CMK (cell line): ENCODE data around the gene RELN.

Experiments used
- DNase-seq: peaks from one replicate; pipeline ENCODE4 v3.0.0-alpha.2; 2010; ENCODE audit warnings: low read depth

RELN gene

DNA sequence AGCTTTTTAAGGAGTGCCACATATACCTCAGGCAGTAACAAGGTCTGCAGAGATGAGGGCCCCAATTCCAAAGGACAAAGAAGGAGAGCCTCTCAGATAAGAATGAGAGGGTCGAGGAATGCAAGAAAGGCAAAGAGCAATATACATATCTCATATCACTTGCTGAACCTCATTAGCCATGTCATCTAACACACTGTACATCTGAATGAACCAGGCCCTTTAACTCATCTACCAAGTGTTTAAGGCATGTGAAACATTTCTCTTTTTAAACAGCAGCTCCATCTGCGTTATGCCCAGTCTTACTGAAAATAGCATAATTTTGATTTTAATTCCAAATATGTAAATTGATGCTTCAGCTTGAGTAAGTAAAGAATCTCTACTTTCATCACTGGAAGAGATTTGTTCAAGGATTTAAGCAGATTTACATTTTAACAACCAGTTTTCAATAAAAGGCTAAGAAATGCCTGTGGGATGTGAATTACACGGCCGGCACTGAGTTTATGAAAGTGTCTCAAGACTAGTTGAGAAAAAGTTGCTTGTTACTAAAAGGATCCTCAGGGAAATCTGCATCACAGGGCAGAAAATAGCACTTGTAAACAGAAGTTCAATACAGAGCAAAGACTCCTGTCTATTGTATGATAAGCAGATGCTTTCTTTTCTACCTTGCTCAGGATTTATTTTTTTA is 419.7 kb downstream of the RELN start:
- no peak for DNase-seq

DNA sequence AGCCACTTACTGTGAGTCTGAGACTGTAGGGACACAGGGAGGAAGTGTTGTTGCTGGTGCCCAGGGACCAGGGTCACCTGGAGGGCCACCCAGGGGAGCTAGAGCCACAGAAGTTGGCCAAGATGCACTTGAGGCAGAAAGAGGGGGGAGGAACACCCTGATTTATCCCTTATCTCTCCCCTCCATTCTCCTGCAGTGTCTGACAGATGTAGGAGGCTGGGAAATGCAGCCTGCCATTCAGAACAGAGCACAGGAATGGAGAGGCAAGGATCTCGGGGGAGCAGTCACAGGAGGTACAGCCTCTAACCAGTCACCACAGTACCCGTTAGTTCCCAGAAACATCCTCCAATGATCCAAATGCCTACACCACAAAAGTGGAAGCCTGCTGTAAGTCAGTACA is 425.0 kb downstream of the RELN start:
- DNase-seq, result no peak

DNA sequence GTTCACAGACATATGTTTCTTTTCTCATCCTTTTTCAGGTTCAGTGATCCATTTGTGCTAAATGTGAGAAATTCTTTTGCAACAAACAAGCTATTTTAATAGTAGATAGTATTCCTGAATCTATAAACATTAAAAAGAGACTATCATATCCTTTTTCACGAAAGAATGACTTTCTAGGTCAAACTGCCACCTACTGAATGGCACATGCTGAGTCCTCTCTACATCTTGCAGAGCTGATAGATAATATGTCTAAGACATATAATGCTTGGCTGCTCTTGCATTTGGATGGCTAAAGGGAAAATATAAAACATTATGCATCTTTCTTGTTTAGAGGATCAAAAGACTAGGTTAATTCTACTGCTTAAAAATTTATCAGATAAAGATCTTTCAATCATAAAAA is 429.3 kb downstream of the RELN start:
- DNase-seq, result no peak

DNA sequence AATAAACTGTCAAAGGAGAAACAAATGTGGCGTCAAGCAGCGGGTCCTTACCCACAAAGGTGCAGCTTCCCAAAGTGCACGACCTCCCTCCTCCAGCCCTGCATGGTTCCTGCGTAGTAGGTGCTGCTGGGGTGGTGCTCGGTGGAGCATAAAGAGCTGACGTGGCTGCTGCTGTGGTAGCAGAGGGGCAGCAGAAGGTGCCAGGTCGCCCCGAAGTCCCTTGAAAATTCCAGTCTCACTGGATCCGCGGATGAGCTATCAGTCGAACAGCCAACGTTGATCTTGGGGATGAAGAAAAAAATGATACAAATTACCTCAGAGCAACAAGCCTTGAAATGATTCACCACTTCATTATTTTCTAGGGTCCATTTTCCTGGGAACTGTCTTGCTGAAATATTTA is 438.4 kb downstream of the RELN start:
- DNase-seq, result no peak

DNA sequence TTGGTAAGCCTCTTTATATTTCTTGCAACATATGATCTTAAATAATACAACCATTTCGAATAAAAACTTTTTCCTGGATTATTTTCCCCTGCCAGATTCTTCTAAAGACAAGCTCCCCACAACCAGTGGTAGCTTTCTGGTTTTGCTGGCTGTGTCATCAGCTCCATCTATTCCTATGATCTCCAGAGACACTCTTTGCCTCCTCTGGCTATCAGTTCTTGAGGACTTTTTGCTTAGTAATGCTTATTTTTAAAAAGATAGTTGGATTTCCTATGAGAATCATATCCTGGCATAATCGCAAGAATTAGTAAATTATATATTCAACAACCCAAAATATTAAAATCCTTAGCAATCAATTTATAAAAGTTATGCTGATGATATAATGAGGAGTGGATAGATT is 439.7 kb downstream of the RELN start:
- DNase-seq, result no peak

DNA sequence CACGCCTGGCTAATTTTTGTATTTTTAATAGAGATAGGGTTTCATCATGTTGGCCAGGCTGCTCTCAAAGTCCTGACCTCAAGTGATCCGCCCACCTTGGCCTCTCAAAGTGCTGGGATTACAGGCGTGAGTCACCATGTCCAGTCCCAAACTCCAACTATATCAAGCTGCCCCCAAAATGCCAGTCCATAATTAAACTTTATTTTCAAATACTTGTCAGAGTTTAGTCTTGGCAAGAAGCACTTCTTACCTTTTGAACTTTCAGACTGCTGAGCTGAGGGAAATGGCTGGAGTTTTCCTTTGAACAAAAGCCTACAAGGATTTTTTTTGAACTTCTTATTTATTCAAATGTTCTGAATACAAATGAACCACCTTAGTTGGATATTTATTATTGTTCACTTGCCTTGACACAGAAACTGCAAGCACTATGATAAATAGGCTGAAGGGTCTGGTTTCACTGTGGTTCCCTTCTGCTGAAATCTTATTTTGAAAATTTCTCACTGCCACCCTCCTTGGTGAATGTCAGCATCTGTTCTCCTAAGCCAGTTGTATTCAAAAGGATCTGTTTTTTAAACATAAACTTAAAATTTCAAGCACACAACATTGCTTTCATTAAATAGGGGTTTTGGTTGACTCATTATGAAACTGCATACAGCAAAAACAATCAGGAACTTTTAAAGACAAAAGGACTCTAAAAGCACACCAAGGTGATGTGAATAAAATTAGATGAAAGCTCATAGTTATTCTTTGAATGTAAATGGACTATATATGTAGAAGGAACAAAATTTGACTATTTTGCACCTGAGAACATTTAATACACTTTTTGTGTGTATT is 441.8 kb downstream of the RELN start:
- no peak for DNase-seq

DNA sequence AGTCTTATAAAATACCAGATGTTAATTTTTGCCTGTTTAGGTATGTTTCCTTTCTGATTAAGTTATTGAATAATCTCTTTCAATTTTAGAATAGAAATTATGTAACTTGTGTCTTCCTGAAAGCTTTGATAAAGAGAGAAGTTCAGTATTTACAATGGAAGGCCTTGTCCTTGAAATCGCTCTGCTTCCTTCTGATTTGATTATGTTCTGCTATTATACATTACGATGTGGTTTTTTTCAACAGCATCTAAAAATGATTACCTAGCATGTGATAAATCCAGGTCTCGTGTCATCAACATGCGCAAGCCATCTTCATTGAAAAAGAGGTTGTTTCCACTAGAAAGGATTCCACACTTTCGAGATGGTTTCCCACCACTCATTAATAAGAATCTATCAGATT is 447.0 kb downstream of the RELN start:
- no peak for DNase-seq

DNA sequence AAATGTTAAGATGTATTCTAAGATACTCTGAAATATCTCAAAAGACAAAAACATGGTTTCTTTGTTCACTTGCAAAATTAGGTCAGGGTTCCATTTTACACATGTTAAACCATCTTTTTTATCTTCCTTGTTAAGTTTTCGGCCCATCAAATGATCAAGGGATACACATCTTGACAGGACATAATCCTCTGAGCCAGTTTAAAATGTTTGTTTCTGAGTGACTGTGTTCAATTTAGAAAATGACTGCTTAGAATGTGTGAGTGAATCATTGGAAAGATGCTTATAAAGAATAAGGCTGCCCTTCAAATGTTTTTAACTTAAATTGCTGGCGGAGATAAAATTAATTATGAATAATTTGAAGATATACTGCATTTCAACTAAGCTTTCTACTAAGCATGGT is 447.5 kb downstream of the RELN start:
- DNase-seq, result no peak

DNA sequence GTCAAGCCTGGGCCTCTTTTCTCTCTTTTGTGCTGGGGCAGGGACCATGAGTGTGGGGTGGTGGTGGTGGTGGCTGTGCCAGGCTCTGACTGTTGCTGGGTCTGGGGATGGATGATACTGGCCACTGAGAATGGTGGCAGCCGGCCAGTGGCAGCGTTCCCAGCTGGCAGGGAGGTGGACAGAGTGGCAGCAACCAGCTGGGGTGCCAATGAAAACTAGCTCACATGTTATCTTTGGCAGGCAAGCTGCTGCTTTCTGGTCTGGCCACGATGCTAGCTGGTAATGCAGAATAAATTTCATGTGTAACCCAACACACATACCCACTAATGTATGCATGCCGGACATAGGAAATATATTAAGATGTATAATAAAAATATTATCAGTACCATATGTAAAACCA is 448.4 kb downstream of the RELN start:
- DNase-seq, result no peak

DNA sequence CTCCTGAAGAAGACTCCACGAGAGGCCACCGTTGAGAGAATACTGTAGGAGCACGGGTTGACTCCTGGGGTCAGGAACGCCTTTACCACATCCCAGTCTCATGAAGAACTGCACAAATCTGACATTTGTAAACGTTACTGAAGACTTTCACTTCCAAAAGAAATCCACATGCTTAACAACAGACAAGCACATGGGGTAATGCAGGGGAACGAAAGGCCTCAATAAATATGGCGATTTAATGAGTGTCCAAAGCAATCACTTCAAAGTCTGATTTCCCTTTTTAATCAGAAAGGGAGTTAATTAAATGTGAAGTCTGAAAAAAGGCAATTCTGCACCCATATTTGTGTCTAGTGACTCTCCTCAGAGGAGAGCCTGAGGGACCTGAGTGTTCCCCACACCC is 449.1 kb downstream of the RELN start:
- no peak for DNase-seq

DNA sequence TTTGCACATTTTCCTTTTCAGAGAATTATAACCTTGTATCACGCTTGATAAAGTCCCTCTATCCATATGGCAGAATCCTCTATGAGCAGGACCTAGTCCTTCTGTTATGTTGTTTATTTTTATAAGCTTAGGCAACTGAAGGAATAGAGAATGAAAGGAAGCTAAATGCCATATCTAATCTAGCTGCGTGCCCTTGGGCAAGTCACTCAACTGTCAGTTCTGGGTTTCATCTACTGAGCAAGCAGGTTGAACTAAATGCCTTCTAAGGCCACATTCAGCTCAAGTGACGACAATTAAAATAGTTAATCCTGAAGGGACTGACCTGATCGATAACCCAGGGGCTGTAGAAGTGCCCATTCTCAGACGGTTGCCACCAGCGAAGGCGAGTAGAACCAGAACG is 449.6 kb downstream of the RELN start:
- no peak for DNase-seq

DNA sequence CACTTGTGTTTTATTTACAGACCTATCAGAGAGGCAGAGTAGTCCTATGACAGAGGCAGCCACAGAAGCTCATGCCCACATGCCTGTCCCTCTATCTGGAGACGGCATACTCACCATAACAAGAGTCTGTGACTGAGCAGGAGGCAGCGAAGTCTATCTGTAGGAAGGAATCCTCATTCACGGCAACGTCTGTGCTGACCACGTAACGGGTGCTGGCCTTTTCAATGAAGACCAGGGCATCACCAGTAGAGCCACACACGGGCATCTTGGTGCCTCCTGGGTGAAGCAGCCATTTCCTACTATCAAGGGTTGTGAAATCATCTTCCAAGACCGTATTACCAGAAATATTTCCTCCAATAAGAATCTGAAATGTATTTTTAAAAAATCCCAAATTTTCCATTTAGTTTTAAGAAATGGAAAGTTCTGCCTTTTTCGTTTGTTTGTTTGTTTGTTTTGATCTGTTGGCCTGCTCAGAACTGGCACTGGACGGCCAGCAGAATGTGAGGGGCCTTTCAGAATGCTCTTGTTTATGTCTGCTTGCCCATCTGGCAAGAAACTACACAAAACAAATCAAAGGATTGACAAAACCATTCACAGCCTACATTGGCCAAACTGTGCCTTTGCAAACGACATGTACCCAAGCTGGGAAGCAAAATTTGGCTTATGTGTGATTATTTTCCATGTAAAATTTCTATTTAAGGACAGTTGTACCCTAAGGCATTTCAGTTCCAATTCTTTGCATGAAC is 450.3 kb downstream of the RELN start:
- no peak for DNase-seq

DNA sequence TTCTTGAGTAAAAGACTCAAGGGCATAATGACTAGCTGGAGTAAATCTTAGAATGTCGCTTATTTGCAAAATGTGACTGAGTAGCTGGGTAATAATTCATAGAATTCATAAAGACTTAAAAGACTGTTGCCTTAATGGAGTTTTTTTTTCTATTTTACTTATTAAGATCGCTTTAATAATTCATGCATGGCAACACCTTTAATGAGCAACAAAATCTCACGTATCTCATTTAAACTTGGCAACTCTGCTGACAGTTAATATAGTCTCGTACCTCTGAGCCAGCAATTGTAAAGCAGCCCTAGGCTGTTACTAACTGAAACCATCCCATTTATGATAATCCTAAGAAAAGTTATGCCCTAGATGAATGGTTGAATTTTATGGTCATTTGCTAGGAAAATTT is 455.7 kb downstream of the RELN start:
- DNase-seq, result no peak

DNA sequence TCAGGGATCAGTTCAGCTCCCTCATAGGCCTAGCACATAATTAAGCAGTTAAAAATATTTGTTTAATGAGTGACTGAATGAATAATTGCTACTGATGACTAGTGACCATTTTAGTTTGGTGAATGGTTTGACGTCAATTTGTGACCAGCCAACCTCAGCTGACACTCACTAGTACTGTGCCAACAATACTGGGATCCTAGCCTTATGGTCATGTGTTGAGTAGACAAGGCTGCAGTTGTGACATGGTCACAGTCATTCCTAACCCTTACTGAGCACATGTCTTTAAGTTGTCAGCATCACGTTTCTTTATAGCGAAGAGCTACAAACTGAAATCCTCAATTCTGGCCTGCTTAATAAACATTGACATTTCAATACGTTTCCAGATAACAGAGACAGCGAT is 456.5 kb downstream of the RELN start:
- no peak for DNase-seq

DNA sequence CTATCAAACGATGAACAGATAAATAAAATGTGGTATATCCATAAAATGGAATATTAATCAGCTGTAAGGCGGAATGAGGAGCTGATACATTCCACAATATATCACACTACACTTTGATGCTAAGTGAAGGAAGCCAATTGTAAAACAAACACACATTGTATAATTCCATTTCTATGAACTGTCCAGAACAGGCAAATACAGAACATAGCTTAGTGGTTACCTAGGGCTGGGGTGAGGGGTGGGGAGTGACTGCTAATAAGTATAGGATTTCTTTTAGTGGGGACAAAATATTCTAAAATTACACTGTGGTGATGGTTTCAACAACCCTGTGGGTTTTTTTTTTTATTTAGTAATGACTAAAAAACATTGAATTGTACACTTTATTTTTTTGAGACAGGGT is 461.3 kb downstream of the RELN start:
- no peak for DNase-seq

DNA sequence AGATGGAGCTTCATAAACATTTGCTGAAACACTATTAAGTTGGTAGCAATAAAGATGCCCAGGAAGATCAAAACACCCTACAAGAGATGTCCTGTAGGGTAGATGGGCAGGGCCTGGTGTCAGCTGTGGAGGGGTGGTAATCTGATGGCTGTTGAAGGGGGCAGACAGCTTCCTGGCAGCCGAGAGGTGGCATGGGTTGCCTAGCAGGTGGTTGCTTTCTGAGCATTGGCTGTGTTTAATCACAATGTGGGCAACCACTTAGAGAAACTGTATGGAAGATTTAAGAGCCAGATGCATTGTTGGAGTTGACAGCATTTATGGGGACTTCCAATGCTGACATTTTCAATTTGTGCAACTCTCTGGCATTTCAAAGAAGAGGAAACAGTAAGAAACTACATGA is 463.5 kb downstream of the RELN start:
- DNase-seq, result no peak

DNA sequence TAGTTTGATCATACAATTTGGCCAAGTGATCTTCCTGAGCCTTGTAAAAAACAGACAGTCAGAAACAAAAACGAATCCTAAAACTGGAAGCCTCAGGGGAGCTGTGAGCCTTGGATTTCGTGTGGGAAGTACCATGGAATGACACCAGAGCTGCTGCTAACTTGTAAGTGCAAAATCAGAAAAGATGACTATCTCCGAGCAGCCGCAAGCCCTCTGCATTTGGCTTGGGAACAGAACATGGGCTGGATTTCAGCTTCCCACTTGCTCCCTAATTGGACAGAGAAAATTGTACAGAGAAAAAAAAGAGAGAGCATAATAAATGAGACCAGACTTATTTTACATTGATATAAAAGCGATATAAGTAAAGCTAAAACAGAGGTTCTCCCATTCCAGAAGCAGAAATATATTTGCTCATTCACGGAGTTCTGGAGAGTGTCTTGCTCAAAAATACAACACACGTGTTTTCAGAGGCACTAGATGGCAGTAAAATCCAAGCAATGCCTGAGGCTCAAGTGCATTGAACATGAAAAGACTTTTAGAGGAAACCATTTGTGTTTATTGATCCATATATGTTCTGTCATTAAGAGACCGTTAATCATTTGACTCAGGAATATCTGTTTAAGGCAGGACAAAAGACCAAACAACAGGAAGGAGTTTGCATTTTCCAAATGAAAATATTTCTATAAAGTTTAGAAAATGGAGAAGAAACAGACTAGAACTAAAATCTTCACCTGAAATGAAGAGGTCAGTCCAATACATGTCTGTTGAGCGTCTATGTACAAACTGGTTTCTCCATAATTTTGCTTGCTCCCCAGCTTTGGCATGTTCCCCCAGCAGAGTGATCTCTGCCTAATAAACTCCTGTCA is 465.2 kb downstream of the RELN start:
- peak; percentile 4 for DNase-seq

DNA sequence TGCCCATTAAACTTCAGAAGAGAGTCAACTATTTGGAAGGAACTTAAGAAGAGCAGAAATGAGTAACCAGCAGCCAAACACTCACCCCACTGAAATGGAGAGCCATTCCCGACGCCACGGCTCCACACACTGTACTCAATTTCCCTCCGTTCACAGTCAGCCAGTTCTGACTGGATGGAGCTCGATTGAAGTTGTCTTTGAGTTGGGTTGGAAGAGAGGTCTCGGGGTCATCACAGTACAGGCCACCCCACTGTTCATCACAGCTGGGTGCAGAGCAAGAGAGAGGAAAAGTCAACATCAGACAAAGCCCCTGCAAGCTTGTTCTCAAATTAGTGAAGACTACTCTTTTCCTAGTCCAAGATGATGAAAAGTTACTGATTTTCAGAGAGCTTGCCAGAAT is 467.5 kb downstream of the RELN start:
- DNase-seq, result no peak

DNA sequence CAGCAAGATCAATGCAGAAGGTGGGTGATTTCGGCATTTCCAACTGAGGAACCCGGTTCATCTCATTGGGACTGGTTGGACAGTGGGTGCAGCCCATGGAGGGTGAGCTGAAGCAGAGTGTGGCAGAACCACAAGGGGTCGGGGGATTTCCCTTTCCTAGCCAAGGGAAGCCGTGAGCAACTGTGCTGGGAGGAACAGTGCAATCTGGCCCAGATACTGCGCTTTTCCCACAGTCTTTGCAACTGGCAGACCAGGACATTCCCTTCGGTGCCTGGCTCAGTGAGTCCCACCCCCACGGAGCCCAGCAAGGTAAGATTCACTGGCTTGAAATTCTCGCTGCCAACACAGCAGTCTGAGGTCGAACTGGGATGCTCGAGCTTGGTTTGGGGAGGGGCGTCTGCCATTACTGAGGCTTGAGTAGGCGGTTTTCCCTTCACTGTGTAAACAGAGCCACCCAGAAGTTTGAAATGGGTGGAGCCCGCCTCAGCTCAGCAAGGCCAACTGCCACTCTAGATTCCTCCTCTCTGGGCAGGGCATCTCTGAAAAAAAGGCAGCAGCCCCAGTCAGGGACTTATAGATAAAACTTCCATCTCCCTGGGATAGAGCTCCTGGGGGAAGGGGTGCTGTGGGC is 484.8 kb downstream of the RELN start:
- DNase-seq, result no peak

DNA sequence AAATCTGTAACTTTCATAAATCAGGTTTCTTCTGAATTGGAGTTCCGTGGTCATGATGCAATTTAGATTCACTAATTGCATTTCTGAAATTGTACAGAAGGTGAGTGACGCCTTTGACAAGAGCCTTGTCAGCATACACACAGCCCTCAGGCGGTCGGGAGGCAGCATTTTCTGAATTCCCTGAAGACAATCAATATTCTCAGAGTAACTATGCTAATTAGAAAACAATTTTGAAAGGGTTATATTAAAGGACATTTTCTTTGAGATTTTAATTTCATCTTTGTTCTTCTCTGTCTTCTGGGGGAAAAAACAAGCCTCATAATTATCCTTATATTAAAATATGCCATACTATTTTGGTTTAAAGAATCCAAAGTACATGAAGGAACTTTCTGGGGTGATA is 488.3 kb downstream of the RELN start:
- no peak for DNase-seq

DNA sequence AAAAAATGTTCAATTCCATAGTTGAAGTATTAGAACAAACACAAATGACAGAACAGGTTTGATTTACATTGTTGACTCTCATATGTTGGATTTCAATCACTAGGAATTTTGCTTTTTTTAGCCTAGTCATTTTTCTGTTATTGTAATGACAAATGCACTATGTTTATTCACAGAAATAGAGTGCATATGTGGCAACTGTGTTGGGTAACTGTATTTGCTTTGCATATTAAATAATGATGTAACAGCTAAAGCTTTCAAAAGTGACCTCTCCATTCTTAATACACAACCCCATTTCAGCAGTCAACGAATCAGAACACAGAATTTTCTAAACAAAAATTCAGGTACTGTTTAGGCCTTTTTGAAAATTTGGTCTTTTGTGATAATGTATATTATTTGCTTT is 489.5 kb downstream of the RELN start:
- DNase-seq, result no peak

DNA sequence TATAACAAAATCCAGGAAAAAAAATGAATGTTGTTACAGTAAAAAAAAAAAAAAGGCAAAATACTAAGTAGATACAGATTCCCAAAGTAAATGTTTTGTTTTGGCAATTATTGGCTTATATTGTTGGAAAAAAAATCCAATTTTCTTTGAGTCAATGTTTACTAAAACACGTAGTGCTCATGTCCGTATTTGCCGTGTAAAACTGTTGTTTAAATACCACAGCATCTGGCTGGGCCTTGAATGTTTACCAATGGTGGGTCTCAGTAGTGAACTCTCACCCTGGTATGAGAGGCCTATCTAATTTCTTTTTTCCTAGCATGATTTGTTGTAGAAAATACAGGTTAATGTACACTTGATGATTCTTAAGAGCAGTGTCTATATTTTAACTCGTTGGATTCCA is 502.0 kb downstream of the RELN start:
- DNase-seq, result no peak
